Spleen (tissue), 7 donors: Measurements from ENCODE around the gene FXYD5.

ENCODE experiments used
- CTCF ChIP-seq, 11 experiments: fragments of 200-600 bp in 7 of 11; fragments of 450-650 bp in 4 of 11; sonication (generic) in 4 of 11; IDR thresholded peaks in 8 of 11; conservative IDR thresholded peaks in 3 of 11; 1 replicate in 7 of 11; 2 replicates in 4 of 11; pipeline versions ENCODE4 v1.4.0 to v1.8.0; 2016 to 2021; ENCODE audit warnings: antibody characterized with exemption in 11 of 11, inconsistent platforms in 4 of 11, mild to moderate bottlenecking in 1 of 11
- POLR2AphosphoS5 ChIP-seq, 3 donors: sonication (generic); formaldehyde crosslinking; IDR thresholded peaks; one replicate each; pipeline ENCODE4 v1.5.1; 2017; ENCODE audit warnings: antibody characterized with exemption in 3 of 3
- donor health status: DM: no; HTN: no; CAD: no; lungs with moderate emphysema.
- donor health status: DM: no; HTN: no; CAD: no.
- donor health status: DM: no; HTN: no; CAD: no.

GRCh38 chr19:35194012-35194984 lies 39.8 kb downstream of the FXYD5 start:
- TF ChIP-seq CTCF (IDR thresholded peaks at IDR 0.05 in 8 of 11, conservative IDR thresholded peaks at IDR 0.05 in 3 of 11) (peak in 2 of 11 experiments; percentile 19), POLR2AphosphoS5 (IDR thresholded peaks at IDR 0.05) (no peak)
